ENCODE data around the gene MECP2.
"Not testable (repeated sequence)": the region's sequence is repeated elsewhere in the genome, so short reads cannot be mapped to it uniquely, and the experiment has no call there.

Gene MECP2

GRCh38 chrX:153993978-153994377 is 103.5 kb downstream of the MECP2 start:
- no peak for DNase-seq (ENCODE audit: low read depth, low spot score)

- DNase-seq (ENCODE audit: low read depth, low spot score), result no peak
These were observed 104.4 kb downstream of the MECP2 start for GRCh38 chrX:153993079-153993478.

- no peak for DNase-seq (ENCODE audit: low read depth, low spot score)
These were observed 105.3 kb downstream of the MECP2 start for GRCh38 chrX:153992180-153992579.

GRCh38 chrX:153991013-153991580 is 106.4 kb downstream of the MECP2 start:
- DNase-seq (ENCODE audit: low read depth, low spot score), result no peak

GRCh38 chrX:153989973-153990655 is 107.4 kb downstream of the MECP2 start:
- DNase-seq (ENCODE audit: low read depth, low spot score), result no peak

GRCh38 chrX:153988493-153988892 is 109.0 kb downstream of the MECP2 start:
- DNase-seq (ENCODE audit: low read depth, low spot score), result no peak

- DNase-seq (ENCODE audit: low read depth, low spot score), result no peak
These were observed 113.0 kb downstream of the MECP2 start for GRCh38 chrX:153984351-153985178.

GRCh38 chrX:153983321-153983801 is 114.2 kb downstream of the MECP2 start:
- DNase-seq (ENCODE audit: low read depth, low spot score), result no peak

GRCh38 chrX:153981771-153982533 is 115.6 kb downstream of the MECP2 start:
- DNase-seq (ENCODE audit: low read depth, low spot score), result peak; percentile 83

GRCh38 chrX:153981231-153981630 is 116.3 kb downstream of the MECP2 start:
- peak; percentile 63 for DNase-seq (ENCODE audit: low read depth, low spot score)

GRCh38 chrX:153980394-153980793 is 117.1 kb downstream of the MECP2 start:
- not testable (repeated sequence) for DNase-seq (ENCODE audit: low read depth, low spot score)

- no peak for DNase-seq (ENCODE audit: low read depth, low spot score)
These were observed 122.7 kb downstream of the MECP2 start for GRCh38 chrX:153974726-153975286.

GRCh38 chrX:153974003-153974725 is 123.4 kb downstream of the MECP2 start:
- no peak for DNase-seq (ENCODE audit: low read depth, low spot score)

GRCh38 chrX:153973127-153974002 is 124.2 kb downstream of the MECP2 start:
- DNase-seq (ENCODE audit: low read depth, low spot score), result peak; percentile 44

GRCh38 chrX:153972368-153973126 is 125.0 kb downstream of the MECP2 start, which contains the start of gene TMEM187:
Gene TMEM187 (plus strand): TSS chrX:153972754. CDS start chrX:153982063, 9,309 bp downstream.
- DNase-seq (ENCODE audit: low read depth, low spot score), result peak; percentile 96

Measured in ELF-1 (cell line).